ENCODE measurements around the gene ADH5.
"Not testable (repeated sequence)": the region's sequence is repeated elsewhere in the genome, so short reads cannot be mapped to it uniquely, and the experiment has no call there.

The ADH5 gene

GRCh38 chr4:99084595-99084994, 4.0 kb downstream of the ADH5 start:
- DNase-seq = no peak

GRCh38 chr4:99082192-99082591, 6.4 kb downstream of the ADH5 start:
- no peak for DNase-seq

GRCh38 chr4:99080869-99081268, 7.7 kb downstream of the ADH5 start:
- not testable (repeated sequence) for DNase-seq

GRCh38 chr4:99079625-99080295, 8.8 kb downstream of the ADH5 start:
- no peak for DNase-seq

GRCh38 chr4:99078931-99079624, 9.5 kb downstream of the ADH5 start:
- no peak for DNase-seq

- DNase-seq = no peak
Measured at GRCh38 chr4:99078336-99078735, 10.3 kb downstream of the ADH5 start.

GRCh38 chr4:99077177-99077576, 11.4 kb downstream of the ADH5 start:
- DNase-seq = no peak

GRCh38 chr4:99076292-99076976, 12.2 kb downstream of the ADH5 start:
- no peak for DNase-seq

- no peak for DNase-seq
Measured at GRCh38 chr4:99074816-99075215, 13.8 kb downstream of the ADH5 start.

- no peak for DNase-seq
Measured at GRCh38 chr4:99071159-99071558, 17.4 kb downstream of the ADH5 start.

- DNase-seq = no peak
Measured at GRCh38 chr4:99067617-99068016, 21.0 kb downstream of the ADH5 start.

- DNase-seq = not testable (repeated sequence)
Measured at GRCh38 chr4:99065521-99065920, 23.1 kb downstream of the ADH5 start.

GRCh38 chr4:99062120-99062519, 26.5 kb downstream of the ADH5 start:
- DNase-seq = no peak

GRCh38 chr4:99061048-99061700, 27.4 kb downstream of the ADH5 start:
- DNase-seq = no peak

GRCh38 chr4:99059550-99059949, 29.0 kb downstream of the ADH5 start:
- DNase-seq = no peak

GRCh38 chr4:99058228-99058627, 30.4 kb downstream of the ADH5 start:
- DNase-seq = no peak

GRCh38 chr4:99054428-99054994, 34.1 kb downstream of the ADH5 start:
- no peak for DNase-seq

GRCh38 chr4:99052902-99053301, 35.7 kb downstream of the ADH5 start:
- no peak for DNase-seq

- no peak for DNase-seq
Measured at GRCh38 chr4:99047710-99048109, 40.9 kb downstream of the ADH5 start.

- DNase-seq = no peak
Measured at GRCh38 chr4:99043346-99043745, 45.2 kb downstream of the ADH5 start.

- no peak for DNase-seq
Measured at GRCh38 chr4:99038213-99038612, 50.4 kb downstream of the ADH5 start.

- DNase-seq = no peak
Measured at GRCh38 chr4:99033956-99034355, 54.6 kb downstream of the ADH5 start.

Measured in hypothalamus (tissue), 51 donors.